ENCODE results near the gene MAGI1. TPM values are rescaled to one million over a fixed set of nuclear protein-coding genes. Genes with fewer than 3 reads are reported as not detected.

The MAGI1 gene
- total and polyA plus RNA-seq, 2 experiments from 2014 or later: 33.9 to 87.0 TPM

DNA sequence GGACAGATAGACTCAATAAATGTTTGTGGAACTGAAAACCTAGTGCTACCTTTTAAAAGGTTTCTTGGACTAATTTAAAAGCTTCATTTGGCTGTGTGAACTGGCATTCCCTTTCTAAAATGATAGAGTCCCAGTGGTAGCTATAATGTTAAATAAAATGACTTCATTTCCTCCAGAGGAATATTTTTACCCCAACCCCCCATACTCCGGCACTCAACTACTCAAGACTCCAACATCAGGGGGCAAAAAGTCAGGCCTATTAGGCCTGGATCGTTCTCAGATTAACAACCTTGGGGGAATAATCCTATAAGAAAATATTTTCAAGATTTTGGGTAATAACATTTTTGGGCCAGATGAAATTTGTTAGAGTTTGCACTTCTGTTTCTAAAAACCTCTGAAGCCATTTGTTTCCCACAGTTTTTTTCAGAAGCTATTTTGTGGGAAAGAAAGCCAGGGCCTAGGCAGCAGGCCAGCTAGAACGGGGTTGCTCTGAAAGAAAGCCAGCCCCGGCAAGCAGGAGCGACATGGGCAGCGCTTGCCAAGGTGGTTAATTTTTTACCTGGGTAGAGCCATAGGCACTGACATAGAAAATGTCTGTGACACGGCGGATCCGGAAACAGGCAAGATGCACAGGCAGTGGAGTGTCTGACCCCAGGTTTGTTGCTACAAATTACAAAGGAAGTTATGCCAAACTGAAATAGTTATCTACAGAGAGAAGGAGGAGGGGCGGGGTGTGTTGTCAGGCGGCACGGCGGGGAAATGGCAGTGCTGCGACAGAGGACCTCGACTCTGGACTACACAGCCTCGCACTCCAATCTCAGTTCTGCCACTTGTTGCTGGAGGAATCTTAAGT lies 84.6 kb downstream of the MAGI1 start:
- peak in 1 of 2 donors; percentile 50 for DNase-seq (ENCODE audit: low read depth in 1 of 2, low spot score in 1 of 2)
- Histone ChIP-seq H3K36me3 (no peaks in the 10 kb centered on the region), H3K9me3 (ENCODE audit: low read depth) (no peaks in the 10 kb centered on the region), H3K27ac (peak overlapping the region; percentile 92), H3K4me1 (ENCODE audit: low read depth) (peaks cover 25% of the 10 kb centered on the region), H3K4me3 (no peak overlapping the region), H3K27me3 (no peaks in the 10 kb centered on the region)
- TF ChIP-seq, protein P1, sequence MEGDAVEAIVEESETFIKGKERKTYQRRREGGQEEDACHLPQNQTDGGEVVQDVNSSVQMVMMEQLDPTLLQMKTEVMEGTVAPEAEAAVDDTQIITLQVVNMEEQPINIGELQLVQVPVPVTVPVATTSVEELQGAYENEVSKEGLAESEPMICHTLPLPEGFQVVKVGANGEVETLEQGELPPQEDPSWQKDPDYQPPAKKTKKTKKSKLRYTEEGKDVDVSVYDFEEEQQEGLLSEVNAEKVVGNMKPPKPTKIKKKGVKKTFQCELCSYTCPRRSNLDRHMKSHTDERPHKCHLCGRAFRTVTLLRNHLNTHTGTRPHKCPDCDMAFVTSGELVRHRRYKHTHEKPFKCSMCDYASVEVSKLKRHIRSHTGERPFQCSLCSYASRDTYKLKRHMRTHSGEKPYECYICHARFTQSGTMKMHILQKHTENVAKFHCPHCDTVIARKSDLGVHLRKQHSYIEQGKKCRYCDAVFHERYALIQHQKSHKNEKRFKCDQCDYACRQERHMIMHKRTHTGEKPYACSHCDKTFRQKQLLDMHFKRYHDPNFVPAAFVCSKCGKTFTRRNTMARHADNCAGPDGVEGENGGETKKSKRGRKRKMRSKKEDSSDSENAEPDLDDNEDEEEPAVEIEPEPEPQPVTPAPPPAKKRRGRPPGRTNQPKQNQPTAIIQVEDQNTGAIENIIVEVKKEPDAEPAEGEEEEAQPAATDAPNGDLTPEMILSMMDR (IDR thresholded peaks at IDR 0.05; ENCODE audit: low read depth, low read length): no peak

DNA sequence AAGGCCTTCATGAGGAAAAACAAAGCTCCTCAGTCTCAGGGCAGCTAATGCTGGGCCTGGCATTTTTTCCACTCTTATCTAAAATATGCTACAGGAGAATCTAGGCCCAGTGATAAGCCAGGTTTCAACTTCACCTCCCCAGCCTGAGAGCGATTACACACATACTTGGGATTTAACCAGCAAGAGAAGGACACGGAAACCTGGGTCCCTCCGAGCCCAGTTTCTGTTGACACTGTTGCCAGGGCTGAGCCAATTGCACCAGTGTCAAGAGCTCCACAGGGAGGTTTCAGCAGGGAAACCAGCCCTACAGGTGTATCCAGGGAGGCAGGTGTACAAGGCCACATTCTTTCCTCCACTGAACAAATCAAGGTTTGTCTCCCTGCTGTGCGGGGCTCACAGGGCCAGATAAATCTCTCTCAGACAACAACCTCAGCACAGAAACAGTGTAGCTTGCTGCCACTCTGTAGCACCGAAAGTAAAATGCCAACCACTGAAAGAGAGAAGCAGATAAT lies 85.4 kb downstream of the MAGI1 start:
- H3K9me3 ChIP-seq (ENCODE audit: low read depth): no peaks in the 10 kb centered on the region
- H3K4me1 ChIP-seq (ENCODE audit: low read depth): peaks cover 32% of the 10 kb centered on the region
- TF ChIP-seq, protein P1 (IDR thresholded peaks at IDR 0.05; ENCODE audit: low read depth, low read length): no peak
- H3K4me3 ChIP-seq: no peak overlapping the region
- DNase-seq (ENCODE audit: low read depth in 1 of 2, low spot score in 1 of 2): peak; percentile 35 to 81
- H3K36me3 ChIP-seq: no peaks in the 10 kb centered on the region
- peak overlapping the region; percentile 92 for H3K27ac ChIP-seq
- no peaks in the 10 kb centered on the region for H3K27me3 ChIP-seq

DNA sequence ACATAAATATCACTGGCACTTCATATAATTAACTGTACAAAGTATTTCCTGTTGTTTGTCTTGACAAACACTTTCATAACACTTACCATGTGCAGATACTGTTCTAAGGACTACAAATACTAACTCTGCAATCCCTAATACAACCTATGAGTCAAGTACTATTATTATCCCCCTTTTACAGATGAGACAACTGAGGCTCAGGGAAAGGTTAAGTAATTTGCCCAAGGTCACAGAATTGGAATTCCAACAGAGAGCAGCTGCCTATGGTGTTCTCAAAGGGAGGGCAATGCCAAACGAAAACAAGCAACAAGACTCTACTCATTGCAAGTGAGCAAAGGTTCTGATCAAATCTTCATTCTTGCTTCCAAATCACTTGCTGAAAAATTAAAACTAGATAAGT lies 85.9 kb downstream of the MAGI1 start:
- Histone ChIP-seq H3K9me3 (ENCODE audit: low read depth) (no peaks in the 10 kb centered on the region), H3K4me3 (no peak overlapping the region), H3K4me1 (ENCODE audit: low read depth) (peaks cover 34% of the 10 kb centered on the region), H3K36me3 (no peaks in the 10 kb centered on the region), H3K27ac (peak overlapping the region; percentile 92), H3K27me3 (no peaks in the 10 kb centered on the region)
- DNase-seq (ENCODE audit: low read depth in 1 of 2, low spot score in 1 of 2): no peak
- TF ChIP-seq, protein P1 (IDR thresholded peaks at IDR 0.05; ENCODE audit: low read depth, low read length): no peak

DNA sequence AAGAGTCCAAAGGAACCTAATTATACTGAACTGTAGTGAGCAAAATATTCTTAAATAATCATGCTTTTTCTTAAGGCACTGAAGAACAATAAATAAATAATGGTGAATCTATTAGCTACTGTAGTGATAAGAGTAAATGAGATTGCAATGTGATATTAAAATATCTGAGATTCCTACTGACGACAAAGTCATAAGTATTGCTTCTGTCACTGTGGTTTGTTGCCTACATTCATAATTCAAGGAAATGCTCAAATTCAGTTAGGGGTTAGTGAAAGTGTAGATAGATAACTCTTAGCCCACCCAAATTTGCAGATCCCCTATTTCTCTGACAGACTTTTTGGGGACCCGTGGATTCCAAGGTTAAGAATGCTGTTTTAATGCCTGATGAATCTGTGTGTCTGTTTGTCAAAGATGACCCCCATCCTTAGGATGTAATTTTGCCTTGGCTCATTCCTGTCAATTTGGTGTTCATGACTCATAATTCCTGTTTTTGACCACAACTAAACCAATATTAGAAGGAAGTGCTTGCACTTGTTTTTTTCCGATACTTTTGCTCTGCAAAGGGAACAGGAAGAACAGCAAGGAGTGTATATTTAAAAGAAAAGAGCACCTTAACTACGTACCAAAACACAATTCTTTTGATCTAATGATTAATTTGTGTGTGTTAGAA lies 86.7 kb downstream of the MAGI1 start:
- H3K27ac ChIP-seq: peak overlapping the region; percentile 92
- TF ChIP-seq, protein P1 (IDR thresholded peaks at IDR 0.05; ENCODE audit: low read depth, low read length): no peak
- H3K36me3 ChIP-seq: no peaks in the 10 kb centered on the region
- no peak for DNase-seq (ENCODE audit: low read depth in 1 of 2, low spot score in 1 of 2)
- peaks cover 34% of the 10 kb centered on the region for H3K4me1 ChIP-seq (ENCODE audit: low read depth)
- no peak overlapping the region for H3K4me3 ChIP-seq
- no peaks in the 10 kb centered on the region for H3K9me3 ChIP-seq (ENCODE audit: low read depth)
- no peaks in the 10 kb centered on the region for H3K27me3 ChIP-seq

DNA sequence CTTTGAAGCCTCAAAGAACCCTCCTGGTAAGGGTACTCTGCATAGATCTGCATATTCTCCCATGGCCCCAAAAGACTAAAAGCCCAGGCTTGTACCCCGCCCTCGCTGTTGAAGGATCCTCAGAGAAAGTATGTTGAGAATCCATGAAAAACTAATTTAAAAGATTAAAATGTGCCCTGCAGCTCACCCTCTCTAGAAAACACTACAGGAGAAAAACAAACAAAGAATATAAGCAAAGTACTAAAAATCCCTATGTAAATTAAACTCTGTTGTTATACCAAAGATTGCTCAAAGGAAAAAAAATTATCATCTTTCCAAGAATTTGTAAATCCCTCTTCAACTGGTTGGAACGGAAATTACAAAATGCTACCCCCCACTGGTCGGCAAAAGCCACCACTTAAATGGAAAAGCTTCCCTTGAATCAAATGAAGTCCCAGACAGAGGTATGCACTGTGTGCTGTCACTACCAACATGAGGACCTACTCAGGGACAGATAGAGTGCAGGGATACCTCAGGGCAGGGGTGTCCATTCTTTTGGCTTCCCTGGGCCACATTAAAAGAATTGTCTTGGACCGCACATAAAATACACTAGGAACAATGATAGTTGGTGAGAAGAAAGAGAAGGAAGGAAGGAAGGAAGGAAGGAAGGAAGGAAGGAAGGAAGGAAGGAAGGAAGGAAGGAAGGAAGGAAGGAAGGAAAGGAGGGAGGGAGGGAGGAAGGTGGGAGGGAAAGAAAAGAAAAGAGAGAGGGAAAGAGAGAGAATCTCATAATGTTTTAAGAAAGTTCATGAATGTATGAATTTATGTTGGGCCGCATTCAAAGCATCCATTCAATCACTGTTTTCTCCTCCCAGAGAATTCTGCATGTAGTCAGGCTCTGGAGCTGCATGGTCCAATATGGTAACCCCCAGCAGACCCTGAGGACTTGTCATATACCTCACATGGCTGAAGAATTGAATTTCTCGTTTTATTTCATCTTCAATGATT lies 88.1 kb downstream of the MAGI1 start:
- H3K9me3 ChIP-seq (ENCODE audit: low read depth): no peaks in the 10 kb centered on the region
- no peak overlapping the region for H3K4me3 ChIP-seq
- H3K27ac ChIP-seq: peak overlapping the region; percentile 92
- TF ChIP-seq, protein P1 (IDR thresholded peaks at IDR 0.05; ENCODE audit: low read depth, low read length): peak; percentile 15
- H3K36me3 ChIP-seq: no peaks in the 10 kb centered on the region
- peak in 1 of 2 donors; percentile 50 for DNase-seq (ENCODE audit: low read depth in 1 of 2, low spot score in 1 of 2)
- no peaks in the 10 kb centered on the region for H3K27me3 ChIP-seq
- H3K4me1 ChIP-seq (ENCODE audit: low read depth): peaks cover 34% of the 10 kb centered on the region
